Left cardiac atrium (tissue), 4 donors: ENCODE results near the gene STAB1. TPM values are rescaled to one million over a fixed set of nuclear protein-coding genes. Genes with fewer than 3 reads are reported as not detected.

Source experiments
- ATAC-seq, 2 donors: fragments of 200-7000 bp; cut with Tn5 transposase; one replicate each; pipeline ENCODE4 v1.9.1; 2020; ENCODE audit warnings: mild to moderate bottlenecking in 2 of 2, moderate library complexity in 2 of 2
- DNase-seq: peaks from one replicate; pipeline ENCODE4 v3.0.0-alpha.2; 2020
- intact Hi-C, 2 donors: fragments of 100-400 bp; cut with DNase I; formaldehyde crosslinking; loops; one replicate each; pipeline versions ENCODE4 v1.14.1 to v1.15.1; 2022 to 2023
- total RNA-seq, 2 donors: library from RNA; stranded (reverse); fragmentation: NEBNext Ultra II Directional; extraction: Animal tissue kit (Norgen Biotek cat#: 25700); gene quantifications; one replicate each; pipeline ENCODE4 v1.2.1, GENCODE V29; 2021
- donor health status: DM: no; HTN: yes; CAD: no.
- donor health status: DM: no; HTN: yes; CAD: no; lungs with severe emphysema.
- donor health status: DM: yes; HTN: yes; CAD: no.
- donor health status: Dilated cardiomyopathy.

Gene STAB1
- total RNA-seq, 2 donors from 2014 or later: 169 to 195 TPM

- DNase-seq (no peak), ATAC-seq (no peak)
Measured at GRCh38 chr3:52493232-52494017, 1.7 kb upstream of the STAB1 start.

DNA sequence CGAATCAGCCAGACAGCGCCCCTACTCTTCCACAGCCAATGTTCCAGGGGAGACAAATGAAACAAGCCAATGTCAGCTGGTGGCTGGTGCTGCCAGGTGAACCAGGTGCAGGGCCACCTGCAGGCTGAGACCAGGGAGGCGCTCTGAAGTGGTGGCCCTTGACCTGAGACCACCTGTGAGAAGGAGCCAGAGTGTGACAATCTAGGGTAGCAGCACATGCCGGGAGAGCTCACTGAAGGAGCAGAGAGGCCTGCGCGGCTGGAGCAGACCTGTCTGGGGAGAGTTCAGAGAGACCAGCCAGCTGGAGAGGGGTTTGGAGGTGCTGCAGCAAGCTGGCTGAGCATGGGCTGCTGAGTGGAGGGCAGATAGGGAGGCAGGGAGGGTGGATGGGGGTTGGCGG is 693 bp upstream of the STAB1 start:
- ATAC-seq (no peak), DNase-seq (no peak)
- intact Hi-C loops: no loop called here

More at GRCh38 chr3:52493232-52494017, 1.7 kb upstream of the STAB1 start:
- intact Hi-C loops: no loop called here

DNA sequence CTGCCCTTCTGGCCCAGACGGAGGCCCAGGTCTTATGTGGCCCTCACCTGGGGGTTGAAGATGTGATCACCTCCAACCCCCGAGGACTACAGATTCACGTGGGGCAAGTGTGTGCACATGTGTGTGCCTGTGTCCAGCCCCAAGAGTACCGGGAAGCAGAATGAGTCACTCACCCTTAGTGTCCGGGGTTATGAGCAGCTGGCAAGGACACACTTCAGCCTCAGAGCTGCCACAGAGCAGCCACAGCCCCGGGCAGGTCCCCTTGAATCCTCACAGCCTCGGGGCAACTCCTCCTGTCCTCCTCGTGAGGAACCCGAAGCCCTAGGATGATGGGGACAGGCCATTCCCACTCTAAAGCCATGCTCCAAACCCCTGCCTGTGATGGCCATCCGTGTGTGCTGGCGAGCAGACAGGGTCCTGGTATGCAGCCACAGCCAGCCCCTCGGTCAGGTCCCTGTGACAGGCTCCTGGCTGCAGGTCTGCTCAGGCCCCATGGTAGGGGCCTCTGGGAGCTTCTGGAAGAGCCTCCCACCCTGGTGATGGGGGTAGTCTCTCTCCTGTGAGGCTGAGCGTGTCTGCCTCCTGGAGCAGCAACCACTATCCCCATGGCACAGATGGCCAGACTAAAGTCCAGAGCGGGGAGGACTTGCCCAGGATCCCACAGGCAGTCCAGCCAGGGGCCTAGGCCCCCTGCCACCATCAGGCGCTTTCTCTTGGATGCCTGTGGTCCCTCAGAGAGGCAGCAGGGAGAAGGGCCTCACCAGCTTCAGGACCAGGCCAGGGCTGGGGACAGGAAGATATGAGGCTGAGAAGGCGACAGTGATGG is 852 bp downstream of the STAB1 start:
- DNase-seq: peak; percentile 65
- peak; percentile 29 to 38 for ATAC-seq
- intact Hi-C loops: no loop called here

DNA sequence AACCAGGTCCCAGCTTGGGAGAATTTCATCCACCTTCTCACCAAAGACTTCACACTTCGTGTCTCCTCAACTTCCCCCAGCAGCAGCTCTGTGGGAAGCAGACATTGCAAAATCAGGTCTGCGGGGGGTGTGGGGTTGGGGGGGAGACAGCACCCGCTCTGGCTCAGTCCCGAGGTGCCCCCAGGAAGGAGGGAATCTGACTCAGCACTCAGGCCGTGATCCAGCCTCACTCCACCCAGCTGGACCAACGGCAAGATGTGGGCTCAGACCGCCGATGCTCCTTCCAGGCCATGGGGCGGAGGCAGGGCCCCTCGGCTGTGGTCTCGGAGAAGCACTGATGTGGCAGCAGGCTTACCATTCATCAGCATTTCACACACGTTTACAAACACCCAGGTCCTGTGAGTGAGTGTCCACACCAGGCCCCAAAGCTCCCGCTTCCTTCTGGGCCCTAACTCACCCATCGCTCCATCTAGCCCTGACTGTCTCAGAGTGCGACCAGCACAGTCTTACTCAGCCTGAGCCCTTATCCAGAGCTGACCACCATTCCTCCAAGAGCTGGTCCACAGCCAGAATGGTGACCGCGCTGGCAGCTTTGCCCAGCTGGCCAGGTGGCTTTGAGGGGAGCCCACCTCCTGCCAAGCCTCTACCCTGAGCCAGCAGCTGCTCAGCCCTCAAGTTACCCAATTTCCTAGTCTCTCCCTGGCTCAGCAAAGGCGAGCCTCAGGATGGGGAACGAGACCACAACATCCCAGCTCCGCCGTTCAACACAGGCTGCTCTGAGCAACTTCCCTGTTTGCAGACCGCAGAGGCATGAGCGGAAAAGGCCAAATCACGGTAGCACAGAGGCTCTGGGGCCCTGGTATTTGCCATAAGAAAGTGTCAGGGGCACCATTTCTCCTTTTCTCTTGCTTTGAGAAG is 3.3 kb downstream of the STAB1 start:
- intact Hi-C loops: no loop called here

GRCh38 chr3:52501046-52501445 is 5.9 kb downstream of the STAB1 start:
- no peak for ATAC-seq
- intact Hi-C loops: no loop called here
- DNase-seq: no peak

More for the DNA sequence above, 3.3 kb downstream of the STAB1 start:
- ATAC-seq (peak; percentile 9 to 57), DNase-seq (peak; percentile 70)

DNA sequence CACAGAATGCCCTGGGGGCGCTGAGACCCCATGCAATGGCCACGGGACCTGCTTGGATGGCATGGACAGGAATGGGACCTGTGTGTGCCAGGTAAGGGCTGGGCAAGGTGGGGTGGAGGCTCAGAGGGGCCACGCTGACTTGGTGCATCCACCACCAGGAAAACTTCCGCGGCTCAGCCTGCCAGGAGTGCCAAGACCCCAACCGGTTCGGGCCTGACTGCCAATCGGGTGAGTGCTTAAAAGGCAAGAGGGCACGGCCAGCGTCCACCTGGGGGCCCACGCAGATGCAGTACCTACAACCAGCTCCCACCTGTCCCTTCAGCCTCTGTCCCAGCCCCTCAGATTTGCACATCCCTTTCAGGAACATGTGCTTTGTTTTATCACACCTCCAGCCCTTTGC is 6.9 kb downstream of the STAB1 start:
- ATAC-seq: no peak
- intact Hi-C loops: no loop called here
- DNase-seq: no peak

DNA sequence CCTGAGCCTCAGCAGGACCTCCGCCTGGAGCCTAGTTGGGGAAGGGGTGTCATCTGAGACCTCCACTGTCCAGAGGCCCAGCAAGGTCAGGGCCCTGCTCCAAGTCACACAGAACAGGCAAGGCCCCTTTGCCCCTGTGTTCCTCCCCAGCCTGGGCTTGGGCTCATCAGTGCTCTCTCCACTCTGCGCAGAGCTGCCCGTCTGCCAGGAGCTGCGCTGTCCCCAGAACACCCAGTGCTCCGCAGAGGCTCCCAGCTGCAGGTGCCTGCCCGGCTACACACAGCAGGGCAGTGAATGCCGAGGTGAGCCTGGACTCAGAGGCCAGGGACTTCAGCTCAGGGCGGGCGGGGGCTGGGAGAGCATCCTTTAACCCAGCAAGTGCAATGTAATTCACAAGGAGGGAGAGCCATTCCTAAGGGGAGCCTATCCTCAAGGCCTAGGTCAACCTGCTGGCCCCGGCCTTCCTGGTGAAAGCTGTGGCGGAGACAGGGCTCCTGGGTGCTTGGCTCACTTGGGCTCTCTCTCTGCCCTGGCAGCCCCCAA is 7.7 kb downstream of the STAB1 start:
- ATAC-seq (no peak), DNase-seq (no peak)
- intact Hi-C loops: no loop called here

DNA sequence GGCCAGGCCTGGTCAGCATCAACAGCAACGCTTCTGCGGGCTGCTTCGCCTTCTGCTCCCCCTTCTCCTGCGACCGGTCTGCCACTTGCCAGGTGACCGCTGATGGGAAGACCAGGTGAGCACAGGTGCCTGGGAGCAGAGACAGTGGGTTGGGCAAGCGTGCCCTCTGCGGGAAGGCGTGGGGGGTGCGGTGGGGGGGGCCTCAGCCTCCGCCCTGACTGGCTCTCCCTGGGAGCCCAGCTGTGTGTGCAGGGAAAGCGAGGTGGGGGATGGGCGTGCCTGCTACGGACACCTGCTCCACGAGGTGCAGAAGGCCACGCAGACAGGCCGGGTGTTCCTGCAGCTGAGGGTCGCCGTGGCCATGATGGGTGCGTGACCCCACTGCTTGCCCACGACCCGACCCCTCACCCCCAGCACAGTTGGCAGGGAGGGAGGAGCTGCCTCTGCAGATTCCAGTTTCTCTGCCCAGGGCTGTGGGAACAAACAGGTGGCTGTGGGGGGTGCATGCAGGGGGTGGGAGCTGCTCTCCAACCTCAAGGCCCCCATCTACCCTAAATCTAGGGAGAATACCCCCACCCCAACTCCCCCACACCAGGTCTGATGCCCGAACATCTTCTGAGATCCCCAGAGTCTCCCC is 8.8 kb downstream of the STAB1 start:
- ATAC-seq (no peak), DNase-seq (no peak)
- intact Hi-C loops: no loop called here

GRCh38 chr3:52504977-52505376 is 9.8 kb downstream of the STAB1 start:
- DNase-seq (no peak), ATAC-seq (no peak)
- intact Hi-C loops: no loop called here

GRCh38 chr3:52506266-52506966 is 11.3 kb downstream of the STAB1 start:
- intact Hi-C loops: no loop called here
- no peak for DNase-seq
- ATAC-seq: no peak

- DNase-seq (no peak), ATAC-seq (no peak)
- intact Hi-C loops: no loop called here
Measured at GRCh38 chr3:52507359-52507758, 12.2 kb downstream of the STAB1 start.

GRCh38 chr3:52509753-52510328 is 14.7 kb downstream of the STAB1 start:
- ATAC-seq (no peak), DNase-seq (no peak)
- intact Hi-C loops: no loop called here

DNA sequence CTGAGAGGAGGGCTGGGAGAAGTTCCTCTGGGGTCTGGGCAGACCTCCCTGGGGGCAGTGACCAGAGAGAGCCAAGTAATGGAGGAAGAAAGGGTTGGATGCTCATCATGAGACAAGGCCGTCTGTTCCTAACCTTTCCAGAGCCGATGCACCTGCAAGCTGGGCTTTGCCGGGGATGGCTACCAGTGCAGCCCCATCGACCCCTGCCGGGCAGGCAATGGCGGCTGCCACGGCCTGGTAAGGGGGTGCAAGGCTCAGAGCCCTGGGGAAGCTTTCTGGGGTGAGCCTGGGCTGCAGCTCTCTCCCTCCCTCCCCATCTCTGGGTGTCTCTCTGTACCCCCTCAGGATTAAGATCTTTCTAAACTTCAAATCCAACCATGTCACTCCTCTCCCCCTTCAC is 16.4 kb downstream of the STAB1 start:
- intact Hi-C loops: no loop called here
- ATAC-seq (no peak), DNase-seq (no peak)

- ATAC-seq: no peak
- intact Hi-C loops: no loop called here
Measured at GRCh38 chr3:52512105-52512504, 17.0 kb downstream of the STAB1 start.

GRCh38 chr3:52512727-52513126 is 17.6 kb downstream of the STAB1 start:
- intact Hi-C loops: no loop called here
- DNase-seq (no peak), ATAC-seq (no peak)

More at GRCh38 chr3:52512105-52512504, 17.0 kb downstream of the STAB1 start:
- no peak for DNase-seq

DNA sequence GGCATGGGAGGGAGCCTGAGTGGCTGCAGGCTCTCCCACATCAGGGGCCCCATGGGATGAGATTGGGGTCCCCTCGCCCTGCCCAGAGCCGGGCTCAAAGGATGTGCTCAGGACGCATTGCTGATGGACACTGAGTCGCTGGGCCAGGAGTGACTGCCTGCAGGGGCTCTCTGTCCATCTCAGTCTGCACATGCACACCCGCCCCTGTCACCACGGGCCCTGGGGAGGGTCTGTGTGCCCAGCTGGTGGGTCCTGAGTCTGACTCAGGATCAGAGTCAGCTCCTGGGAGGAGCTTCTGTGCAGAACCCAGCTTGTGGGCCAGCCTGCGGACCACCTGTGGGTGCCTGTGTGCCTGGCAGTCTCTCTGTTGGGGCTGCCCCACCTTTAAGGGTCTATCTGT is 18.1 kb downstream of the STAB1 start:
- no peak for ATAC-seq
- DNase-seq: no peak
- intact Hi-C loops: no loop called here

GRCh38 chr3:52514576-52514975 is 19.4 kb downstream of the STAB1 start:
- ATAC-seq: no peak
- intact Hi-C loops: no loop called here
- no peak for DNase-seq

DNA sequence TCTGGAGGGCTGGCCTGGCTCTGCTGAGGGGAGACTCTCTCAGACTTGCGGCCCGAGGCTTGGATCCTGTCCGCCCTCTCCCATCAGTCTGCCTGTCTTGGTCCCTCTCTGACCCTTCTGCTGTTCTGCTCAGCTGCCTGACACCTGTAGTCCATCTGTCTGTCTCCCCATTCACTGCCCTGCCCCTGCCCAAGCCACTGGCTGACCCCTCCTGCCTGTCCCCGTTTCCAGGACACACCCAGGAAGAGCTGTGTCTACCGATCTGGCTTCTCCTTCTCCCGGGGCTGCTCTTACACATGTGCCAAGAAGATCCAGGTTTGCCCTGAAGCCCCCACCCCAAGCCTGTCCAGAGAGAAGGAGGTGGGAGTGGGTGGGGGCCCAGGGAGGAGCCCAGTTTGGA is 20.1 kb downstream of the STAB1 start:
- ATAC-seq (no peak), DNase-seq (no peak)
- intact Hi-C loops: no loop called here
